ENCODE measurements around the gene ERLIN1.
"Not testable (repeated sequence)": the region's sequence is repeated elsewhere in the genome, so short reads cannot be mapped to it uniquely, and the experiment has no call there.

Gene ERLIN1

DNA sequence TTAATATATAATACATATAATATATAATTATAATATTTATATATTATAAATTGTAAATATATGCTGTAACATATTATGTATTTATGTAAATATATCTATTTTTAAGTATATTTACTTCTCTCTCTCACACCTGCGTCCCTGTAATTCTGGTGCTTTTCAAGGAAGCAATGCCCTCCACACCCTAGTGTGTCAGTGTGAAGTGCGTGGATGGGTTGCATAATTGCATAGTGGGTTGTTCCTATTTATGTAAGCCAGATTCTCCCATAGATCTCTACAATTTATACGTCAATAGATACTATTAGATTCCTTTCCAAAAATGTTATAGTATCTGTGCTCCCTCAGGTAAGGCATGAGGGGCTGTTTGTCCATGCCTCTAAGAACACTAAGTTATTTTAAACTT lies 54.3 kb downstream of the ERLIN1 start:
- TF ChIP-seq, protein P1, sequence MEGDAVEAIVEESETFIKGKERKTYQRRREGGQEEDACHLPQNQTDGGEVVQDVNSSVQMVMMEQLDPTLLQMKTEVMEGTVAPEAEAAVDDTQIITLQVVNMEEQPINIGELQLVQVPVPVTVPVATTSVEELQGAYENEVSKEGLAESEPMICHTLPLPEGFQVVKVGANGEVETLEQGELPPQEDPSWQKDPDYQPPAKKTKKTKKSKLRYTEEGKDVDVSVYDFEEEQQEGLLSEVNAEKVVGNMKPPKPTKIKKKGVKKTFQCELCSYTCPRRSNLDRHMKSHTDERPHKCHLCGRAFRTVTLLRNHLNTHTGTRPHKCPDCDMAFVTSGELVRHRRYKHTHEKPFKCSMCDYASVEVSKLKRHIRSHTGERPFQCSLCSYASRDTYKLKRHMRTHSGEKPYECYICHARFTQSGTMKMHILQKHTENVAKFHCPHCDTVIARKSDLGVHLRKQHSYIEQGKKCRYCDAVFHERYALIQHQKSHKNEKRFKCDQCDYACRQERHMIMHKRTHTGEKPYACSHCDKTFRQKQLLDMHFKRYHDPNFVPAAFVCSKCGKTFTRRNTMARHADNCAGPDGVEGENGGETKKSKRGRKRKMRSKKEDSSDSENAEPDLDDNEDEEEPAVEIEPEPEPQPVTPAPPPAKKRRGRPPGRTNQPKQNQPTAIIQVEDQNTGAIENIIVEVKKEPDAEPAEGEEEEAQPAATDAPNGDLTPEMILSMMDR (IDR thresholded peaks at IDR 0.05; ENCODE audit: extremely low read depth, insufficient read depth, missing control alignments), result no peak
- DNase-seq (ENCODE audit: low spot score), result no peak
- in situ Hi-C loops (cut with MboI; ENCODE audit: low pct_unique_long_range_greater_than_20kb, low sequenced_read_pairs, unreplicated experiment), result no loop called here

DNA sequence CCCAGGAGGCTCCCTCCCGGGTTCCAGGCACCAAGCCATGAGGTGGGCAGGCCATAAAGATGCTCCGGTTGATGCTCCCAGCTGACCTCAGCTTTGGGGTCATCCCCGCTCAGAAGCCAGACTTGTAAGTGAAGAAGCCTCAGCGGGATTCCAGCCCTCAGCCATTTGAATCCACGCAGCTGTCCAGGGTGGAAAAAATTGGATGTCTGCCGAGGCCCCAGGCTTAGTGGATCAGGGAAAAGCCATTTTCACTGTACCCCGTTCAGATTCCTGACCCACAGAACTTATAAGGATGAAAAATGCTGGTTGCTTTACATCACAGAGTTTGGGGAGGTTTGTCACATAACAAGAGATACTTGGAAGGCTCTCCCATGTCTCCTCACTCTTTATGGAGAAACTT lies 55.0 kb downstream of the ERLIN1 start:
- TF ChIP-seq, protein P1 (IDR thresholded peaks at IDR 0.05; ENCODE audit: extremely low read depth, insufficient read depth, missing control alignments), result no peak
- no peak for DNase-seq (ENCODE audit: low spot score)
- in situ Hi-C loops (cut with MboI; ENCODE audit: low pct_unique_long_range_greater_than_20kb, low sequenced_read_pairs, unreplicated experiment), result no loop called here

DNA sequence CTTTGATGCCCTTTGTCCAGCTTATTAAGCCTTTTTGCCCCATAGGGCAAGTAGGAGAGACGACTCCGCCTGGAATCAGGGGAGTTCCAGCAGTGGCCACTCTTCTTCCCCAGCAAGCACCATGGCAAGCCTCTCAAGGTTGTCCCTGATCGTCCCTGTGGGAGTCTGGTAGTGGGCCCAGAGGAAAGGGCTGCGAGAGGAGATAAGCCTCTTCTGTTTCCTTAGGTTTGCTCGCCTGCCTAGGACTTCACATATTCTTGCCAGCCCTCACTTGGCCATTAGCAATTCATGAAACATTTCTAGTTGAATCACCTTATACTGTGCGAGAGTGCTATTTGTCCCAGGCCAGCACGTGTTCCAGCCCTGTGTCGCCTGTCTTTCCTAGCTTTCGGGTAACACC lies 56.4 kb downstream of the ERLIN1 start:
- TF ChIP-seq, protein P1 (IDR thresholded peaks at IDR 0.05; ENCODE audit: extremely low read depth, insufficient read depth, missing control alignments), result no peak
- in situ Hi-C loops (cut with MboI; ENCODE audit: low pct_unique_long_range_greater_than_20kb, low sequenced_read_pairs, unreplicated experiment), result no loop called here
- DNase-seq (ENCODE audit: low spot score), result no peak

DNA sequence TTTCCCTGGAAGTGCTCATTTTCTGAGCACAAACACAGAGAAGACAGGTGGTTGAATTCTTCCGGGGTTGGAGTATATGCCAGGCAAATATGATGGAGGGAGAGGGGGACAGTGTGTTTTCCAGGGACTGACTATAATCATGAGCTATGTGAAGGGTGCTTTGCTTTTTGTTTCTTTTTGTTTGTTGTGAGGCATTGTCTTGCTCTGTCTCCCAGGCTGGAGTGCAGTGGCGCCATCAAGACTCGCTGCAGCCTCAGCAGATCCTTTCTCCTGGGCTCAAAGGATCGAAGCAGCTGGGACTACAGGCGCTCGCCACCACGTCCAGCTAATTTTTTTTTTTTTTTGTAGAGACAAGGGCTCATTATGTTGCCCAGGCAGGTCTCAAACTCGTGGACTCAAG lies 56.9 kb downstream of the ERLIN1 start:
- TF ChIP-seq, protein P1 (IDR thresholded peaks at IDR 0.05; ENCODE audit: extremely low read depth, insufficient read depth, missing control alignments), result no peak
- no peak for DNase-seq (ENCODE audit: low spot score)
- in situ Hi-C loops (cut with MboI; ENCODE audit: low pct_unique_long_range_greater_than_20kb, low sequenced_read_pairs, unreplicated experiment), result no loop called here

DNA sequence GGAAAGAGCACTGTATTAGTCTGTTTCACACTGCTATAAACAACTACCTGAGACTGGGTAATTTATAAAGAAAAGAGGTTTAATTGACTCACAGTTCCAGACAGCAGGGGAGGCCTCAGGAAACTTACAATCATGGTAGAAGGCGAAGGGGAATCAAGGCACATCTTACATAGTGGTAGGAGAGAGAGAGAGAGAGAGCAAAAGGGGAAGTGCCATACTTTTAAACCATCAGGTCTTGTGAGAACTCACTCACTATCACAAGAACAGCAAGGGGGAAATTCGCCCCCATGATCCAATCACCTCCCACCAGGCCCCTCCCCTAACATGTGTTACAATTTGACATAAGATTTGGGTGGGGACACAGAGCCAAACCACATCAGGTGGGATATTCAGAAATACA lies 60.5 kb downstream of the ERLIN1 start:
- DNase-seq (ENCODE audit: low spot score); in situ Hi-C loops (cut with MboI; ENCODE audit: low pct_unique_long_range_greater_than_20kb, low sequenced_read_pairs, unreplicated experiment): not testable (repeated sequence)

DNA sequence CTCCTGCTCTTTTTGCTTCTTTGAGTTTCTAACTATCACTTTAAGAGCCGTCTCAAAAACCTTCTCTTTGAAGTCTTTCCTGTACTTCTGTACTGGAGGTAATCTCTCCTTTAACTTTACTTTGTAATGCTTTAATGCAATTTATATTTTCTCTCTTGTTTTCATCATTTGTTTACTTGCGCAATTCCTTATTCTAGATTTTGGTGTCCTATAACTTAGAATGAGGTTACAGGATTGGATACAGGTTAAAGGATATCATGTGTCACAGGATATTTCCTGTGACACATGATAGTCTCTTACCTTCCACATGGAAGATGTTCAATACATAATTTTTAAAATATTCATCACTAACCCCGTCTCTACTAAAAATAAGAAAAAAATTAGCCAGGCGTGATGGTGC lies 61.7 kb downstream of the ERLIN1 start:
- no peak for DNase-seq (ENCODE audit: low spot score)
- TF ChIP-seq, protein P1 (IDR thresholded peaks at IDR 0.05; ENCODE audit: extremely low read depth, insufficient read depth, missing control alignments), result no peak
- in situ Hi-C loops (cut with MboI; ENCODE audit: low pct_unique_long_range_greater_than_20kb, low sequenced_read_pairs, unreplicated experiment), result no loop called here

DNA sequence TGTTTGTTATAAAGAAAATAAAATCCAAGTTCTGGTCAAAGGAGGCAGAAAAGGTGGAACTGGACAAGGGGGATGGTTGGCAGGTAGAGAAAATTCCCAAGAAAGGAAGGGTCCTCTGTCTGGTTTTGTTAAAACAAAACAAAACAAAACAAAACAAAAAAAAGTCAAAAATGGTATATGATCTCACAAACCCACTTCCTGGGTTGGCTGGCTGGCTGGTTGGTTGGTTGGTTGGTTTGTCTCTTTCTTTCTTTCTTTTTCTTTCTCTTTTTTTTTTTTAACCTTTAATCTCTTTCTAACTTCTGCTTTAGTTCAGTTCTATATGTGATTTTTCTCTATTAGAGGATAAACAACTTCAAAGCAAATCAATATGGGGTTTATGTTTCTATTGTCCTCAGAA lies 63.0 kb downstream of the ERLIN1 start:
- in situ Hi-C loops (cut with MboI; ENCODE audit: low pct_unique_long_range_greater_than_20kb, low sequenced_read_pairs, unreplicated experiment), result no loop called here
- DNase-seq (ENCODE audit: low spot score), result no peak
- TF ChIP-seq, protein P1 (IDR thresholded peaks at IDR 0.05; ENCODE audit: extremely low read depth, insufficient read depth, missing control alignments), result no peak

All from GM13977 (cell line).